ENCODE data around the gene CPLX4.
"Not testable (repeated sequence)": the region's sequence is repeated elsewhere in the genome, so short reads cannot be mapped to it uniquely, and the experiment has no call there.

CPLX4 gene

GRCh38 chr18:59265974-59266369 is 52.5 kb downstream of the CPLX4 start:
- DNase-seq, result no peak
- H3K27me3 ChIP-seq (replicated peaks), result peaks cover 88% of the 10 kb centered on the region
- no peak overlapping the region for H3K4me3 ChIP-seq (ENCODE audit: low read depth, low read length)
- no peak for TF ChIP-seq CTCF (IDR thresholded peaks at IDR 0.05; ENCODE audit: low read depth, low read length, missing control alignments)
- H3K36me3 ChIP-seq (replicated peaks), result no peaks in the 10 kb centered on the region
- in situ Hi-C loops (cut with HindIII; ENCODE audit: low pct_ligation_motif_present, low sequenced_read_pairs), result no loop called here
- no peak overlapping the region for H3K27ac ChIP-seq

GRCh38 chr18:59265246-59265973 is 53.0 kb downstream of the CPLX4 start:
- Histone ChIP-seq H3K27me3 (replicated peaks) (peaks cover 83% of the 10 kb centered on the region), H3K4me3 (ENCODE audit: low read depth, low read length) (peak overlapping the region; percentile 26), H3K36me3 (replicated peaks) (no peaks in the 10 kb centered on the region), H3K27ac (no peak overlapping the region)
- TF ChIP-seq CTCF (IDR thresholded peaks at IDR 0.05; ENCODE audit: low read depth, low read length, missing control alignments), result no peak
- in situ Hi-C loops (cut with HindIII; ENCODE audit: low pct_ligation_motif_present, low sequenced_read_pairs), result no loop called here
- DNase-seq, result no peak

GRCh38 chr18:59264651-59265245 is 53.7 kb downstream of the CPLX4 start:
- no peaks in the 10 kb centered on the region for H3K36me3 ChIP-seq (replicated peaks)
- no peak for TF ChIP-seq CTCF (IDR thresholded peaks at IDR 0.05; ENCODE audit: low read depth, low read length, missing control alignments)
- no peak for DNase-seq
- no peak overlapping the region for H3K27ac ChIP-seq
- H3K4me3 ChIP-seq (ENCODE audit: low read depth, low read length), result no peak overlapping the region
- peaks cover 76% of the 10 kb centered on the region for H3K27me3 ChIP-seq (replicated peaks)
- in situ Hi-C loops (cut with HindIII; ENCODE audit: low pct_ligation_motif_present, low sequenced_read_pairs), result no loop called here

GRCh38 chr18:59264121-59264571 is 54.3 kb downstream of the CPLX4 start:
- no peak overlapping the region for H3K4me3 ChIP-seq (ENCODE audit: low read depth, low read length)
- in situ Hi-C loops (cut with HindIII; ENCODE audit: low pct_ligation_motif_present, low sequenced_read_pairs), result no loop called here
- no peak overlapping the region for H3K27ac ChIP-seq
- DNase-seq, result no peak
- no peaks in the 10 kb centered on the region for H3K36me3 ChIP-seq (replicated peaks)
- H3K27me3 ChIP-seq (replicated peaks), result peaks cover 71% of the 10 kb centered on the region
- TF ChIP-seq CTCF (IDR thresholded peaks at IDR 0.05; ENCODE audit: low read depth, low read length, missing control alignments), result no peak

- Histone ChIP-seq H3K27me3 (replicated peaks) (peaks cover 67% of the 10 kb centered on the region), H3K27ac (no peak overlapping the region), H3K4me3 (ENCODE audit: low read depth, low read length) (no peak overlapping the region), H3K36me3 (replicated peaks) (no peaks in the 10 kb centered on the region)
- TF ChIP-seq CTCF (IDR thresholded peaks at IDR 0.05; ENCODE audit: low read depth, low read length, missing control alignments), result no peak
- in situ Hi-C loops (cut with HindIII; ENCODE audit: low pct_ligation_motif_present, low sequenced_read_pairs), result no loop called here
- DNase-seq, result no peak
These were observed 54.8 kb downstream of the CPLX4 start for GRCh38 chr18:59263661-59264060.

- in situ Hi-C loops (cut with HindIII; ENCODE audit: low pct_ligation_motif_present, low sequenced_read_pairs); H3K36me3 ChIP-seq (replicated peaks); DNase-seq; H3K27ac ChIP-seq; H3K4me3 ChIP-seq (ENCODE audit: low read depth, low read length): not testable (repeated sequence)
- peaks cover 53% of the 10 kb centered on the region for H3K27me3 ChIP-seq (replicated peaks)
These were observed 56.2 kb downstream of the CPLX4 start for GRCh38 chr18:59262243-59262642.

GRCh38 chr18:59261842-59262241 is 56.6 kb downstream of the CPLX4 start:
- H3K27ac ChIP-seq; H3K36me3 ChIP-seq (replicated peaks); DNase-seq; in situ Hi-C loops (cut with HindIII; ENCODE audit: low pct_ligation_motif_present, low sequenced_read_pairs); H3K4me3 ChIP-seq (ENCODE audit: low read depth, low read length): not testable (repeated sequence)
- H3K27me3 ChIP-seq (replicated peaks), result peaks cover 49% of the 10 kb centered on the region

GRCh38 chr18:59255491-59255890 is 63.0 kb downstream of the CPLX4 start:
- in situ Hi-C loops (cut with HindIII; ENCODE audit: low pct_ligation_motif_present, low sequenced_read_pairs); DNase-seq; H3K4me3 ChIP-seq (ENCODE audit: low read depth, low read length); H3K36me3 ChIP-seq (replicated peaks); H3K27ac ChIP-seq; H3K27me3 ChIP-seq (replicated peaks): not testable (repeated sequence)

Measured in brain microvascular endothelial cell (primary cell).